Vagina (tissue), 2 donors: ENCODE measurements around the gene LRRC4.

Source experiments
- POLR2A ChIP-seq, 2 donors: fragments of 450-650 bp; IDR thresholded peaks; one replicate each; pipeline ENCODE4 v1.6.1; 2017; ENCODE audit warnings: antibody characterized with exemption in 2 of 2, mild to moderate bottlenecking in 2 of 2, moderate library complexity in 2 of 2
- POLR2AphosphoS5 ChIP-seq, 2 donors: sonication (generic); formaldehyde crosslinking; IDR thresholded peaks; one replicate each; pipeline ENCODE4 v1.9.0; 2017; ENCODE audit warnings: antibody characterized with exemption in 2 of 2, mild to moderate bottlenecking in 2 of 2, low read depth in 1 of 2; ENCODE audit not compliant: insufficient read depth in 1 of 2
- TF ChIP-seq, protein P1 (sequence below), 3 experiments: fragments of 450-650 bp in 2 of 3; fragments of 200-600 bp in 1 of 3; sonication (generic) in 1 of 3; IDR thresholded peaks; one replicate each; pipeline ENCODE4 v1.5.1; 2017 to 2019; ENCODE audit warnings: antibody characterized with exemption in 3 of 3, mild to moderate bottlenecking in 2 of 3, moderate library complexity in 2 of 3

DNA sequence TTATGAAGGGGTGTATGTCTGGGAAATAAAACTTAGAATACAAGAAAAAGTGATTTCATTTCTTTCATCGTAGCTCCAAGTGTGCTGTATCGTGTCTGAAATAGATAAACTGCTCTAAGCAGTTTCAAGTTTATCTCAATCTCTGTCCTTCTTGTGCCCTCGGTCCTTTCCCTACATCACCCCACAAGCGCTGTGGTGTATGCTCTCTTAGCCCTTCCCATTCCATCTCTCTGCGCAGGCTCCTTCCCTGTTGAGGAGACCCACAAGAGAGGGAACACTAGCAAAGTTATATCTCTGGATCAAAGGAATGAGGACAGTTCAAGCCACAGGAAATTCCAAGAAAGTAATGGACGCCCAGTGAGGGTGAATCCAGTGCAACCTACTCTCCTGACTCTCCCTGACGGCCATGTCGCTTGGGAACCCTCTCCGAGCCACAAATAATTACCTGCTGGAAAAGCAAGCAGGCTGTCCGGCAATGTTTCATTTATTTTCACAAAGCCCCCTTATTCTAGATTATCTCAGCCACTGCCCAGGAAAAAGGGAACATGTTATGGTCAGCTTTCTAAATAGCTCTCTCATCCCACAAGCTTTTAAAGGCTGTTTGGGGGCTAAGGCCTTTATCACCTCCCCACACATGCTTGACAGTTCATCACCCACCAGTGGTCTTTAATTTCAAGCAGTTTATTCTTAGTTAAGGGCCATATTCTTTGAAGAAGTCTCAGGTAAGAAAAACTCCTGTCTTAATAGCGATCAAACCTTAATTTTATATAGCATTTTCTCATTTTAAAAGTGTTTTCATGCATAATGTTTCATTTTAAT lies 34.8 kb downstream of the LRRC4 start:
- TF ChIP-seq, protein P1, sequence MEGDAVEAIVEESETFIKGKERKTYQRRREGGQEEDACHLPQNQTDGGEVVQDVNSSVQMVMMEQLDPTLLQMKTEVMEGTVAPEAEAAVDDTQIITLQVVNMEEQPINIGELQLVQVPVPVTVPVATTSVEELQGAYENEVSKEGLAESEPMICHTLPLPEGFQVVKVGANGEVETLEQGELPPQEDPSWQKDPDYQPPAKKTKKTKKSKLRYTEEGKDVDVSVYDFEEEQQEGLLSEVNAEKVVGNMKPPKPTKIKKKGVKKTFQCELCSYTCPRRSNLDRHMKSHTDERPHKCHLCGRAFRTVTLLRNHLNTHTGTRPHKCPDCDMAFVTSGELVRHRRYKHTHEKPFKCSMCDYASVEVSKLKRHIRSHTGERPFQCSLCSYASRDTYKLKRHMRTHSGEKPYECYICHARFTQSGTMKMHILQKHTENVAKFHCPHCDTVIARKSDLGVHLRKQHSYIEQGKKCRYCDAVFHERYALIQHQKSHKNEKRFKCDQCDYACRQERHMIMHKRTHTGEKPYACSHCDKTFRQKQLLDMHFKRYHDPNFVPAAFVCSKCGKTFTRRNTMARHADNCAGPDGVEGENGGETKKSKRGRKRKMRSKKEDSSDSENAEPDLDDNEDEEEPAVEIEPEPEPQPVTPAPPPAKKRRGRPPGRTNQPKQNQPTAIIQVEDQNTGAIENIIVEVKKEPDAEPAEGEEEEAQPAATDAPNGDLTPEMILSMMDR (IDR thresholded peaks at IDR 0.05), result no peak
- TF ChIP-seq POLR2A (IDR thresholded peaks at IDR 0.05) (no peak), POLR2AphosphoS5 (IDR thresholded peaks at IDR 0.05; ENCODE audit: insufficient read depth in 1 of 2, low read depth in 1 of 2) (no peak)
